GM19397 (cell line): ENCODE data around the gene PPP1R26.
"Not testable (repeated sequence)": the region's sequence is repeated elsewhere in the genome, so short reads cannot be mapped to it uniquely, and the experiment has no call there.

Experiments used
- ATAC-seq: cut with Tn5 transposase; IDR thresholded peaks from one replicate; pipeline ENCODE4 v1.9.1; 2021; ENCODE audit warnings: mild to moderate bottlenecking, moderate library complexity; ENCODE audit not compliant: unreplicated experiment

Gene PPP1R26

DNA sequence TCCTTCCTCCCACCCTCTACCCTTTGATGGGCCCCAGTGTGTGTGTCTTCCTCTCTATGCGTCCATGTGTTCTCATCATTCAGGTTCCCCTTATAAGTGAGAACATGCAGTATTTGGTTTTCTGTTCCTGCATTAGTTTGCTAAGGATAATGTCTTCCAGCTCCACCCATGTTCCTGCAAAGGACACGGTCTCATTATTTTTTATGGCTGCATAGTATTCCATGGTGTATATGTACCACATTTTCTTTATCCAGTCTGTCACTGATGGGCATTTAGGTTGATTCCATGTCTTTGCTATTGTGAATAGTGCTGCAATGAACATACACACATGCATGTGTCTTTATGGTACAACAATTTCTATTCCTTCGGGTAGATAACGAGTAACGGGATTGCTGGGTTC, 21.1 kb upstream of the PPP1R26 start:
- ATAC-seq: not testable (repeated sequence)

DNA sequence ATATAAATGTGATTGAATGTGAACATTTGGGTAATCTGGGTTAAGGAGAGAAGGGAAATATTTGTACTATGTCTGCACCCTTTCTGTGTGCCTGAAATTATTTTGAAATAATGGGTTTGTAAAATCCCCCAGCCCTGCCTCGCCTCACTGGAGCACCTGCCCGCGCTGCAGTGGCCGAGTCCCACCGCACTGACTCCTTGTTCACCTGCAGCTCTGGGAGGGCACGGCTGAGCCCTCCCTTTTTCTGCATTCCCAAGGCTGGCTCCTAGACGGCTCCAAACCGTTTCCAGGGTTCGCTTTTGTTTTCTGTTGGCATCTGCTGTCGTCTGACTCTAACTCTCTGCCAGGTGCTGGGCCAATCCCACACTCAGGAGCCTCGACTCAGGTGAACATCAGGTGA, 17.6 kb upstream of the PPP1R26 start:
- no peak for ATAC-seq

DNA sequence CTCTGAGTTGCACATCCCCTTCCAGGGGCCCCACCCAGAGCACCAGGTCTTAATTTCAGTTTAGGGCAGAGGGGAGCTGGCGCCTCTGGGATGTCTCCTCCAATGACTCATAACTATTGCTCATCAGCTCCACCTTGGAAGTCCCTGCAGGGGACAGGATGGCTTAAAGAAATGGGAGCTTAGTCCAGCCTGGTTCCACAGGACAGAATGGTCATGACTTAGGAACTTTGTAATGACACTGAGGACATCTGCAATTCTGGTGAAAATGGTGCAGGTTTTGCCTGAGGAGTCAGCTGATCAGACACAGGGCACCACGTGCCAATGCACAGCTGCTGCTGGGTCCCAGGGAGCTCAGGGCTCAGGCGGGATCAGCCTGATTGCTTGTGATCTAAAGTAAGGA, 16.4 kb upstream of the PPP1R26 start:
- no peak for ATAC-seq

DNA sequence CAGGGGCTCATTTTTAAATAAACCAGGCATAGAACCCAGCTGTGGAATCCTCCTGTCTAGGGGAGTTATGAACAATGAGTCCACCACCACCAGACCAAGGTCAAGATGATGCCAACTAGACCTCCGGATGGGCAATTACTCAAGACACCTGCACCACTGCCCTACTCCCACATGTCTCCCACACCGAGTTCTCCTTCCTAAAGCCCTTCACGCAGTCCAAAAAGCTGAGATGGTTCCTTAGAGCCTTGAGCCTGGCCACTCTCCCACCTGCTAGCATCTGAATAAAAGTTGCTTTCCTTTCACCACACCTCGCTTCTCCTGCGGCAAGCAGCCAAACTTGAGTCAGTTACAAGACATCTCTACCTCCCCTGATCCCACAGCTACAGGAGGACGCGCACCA, 15.4 kb upstream of the PPP1R26 start:
- ATAC-seq: no peak

DNA sequence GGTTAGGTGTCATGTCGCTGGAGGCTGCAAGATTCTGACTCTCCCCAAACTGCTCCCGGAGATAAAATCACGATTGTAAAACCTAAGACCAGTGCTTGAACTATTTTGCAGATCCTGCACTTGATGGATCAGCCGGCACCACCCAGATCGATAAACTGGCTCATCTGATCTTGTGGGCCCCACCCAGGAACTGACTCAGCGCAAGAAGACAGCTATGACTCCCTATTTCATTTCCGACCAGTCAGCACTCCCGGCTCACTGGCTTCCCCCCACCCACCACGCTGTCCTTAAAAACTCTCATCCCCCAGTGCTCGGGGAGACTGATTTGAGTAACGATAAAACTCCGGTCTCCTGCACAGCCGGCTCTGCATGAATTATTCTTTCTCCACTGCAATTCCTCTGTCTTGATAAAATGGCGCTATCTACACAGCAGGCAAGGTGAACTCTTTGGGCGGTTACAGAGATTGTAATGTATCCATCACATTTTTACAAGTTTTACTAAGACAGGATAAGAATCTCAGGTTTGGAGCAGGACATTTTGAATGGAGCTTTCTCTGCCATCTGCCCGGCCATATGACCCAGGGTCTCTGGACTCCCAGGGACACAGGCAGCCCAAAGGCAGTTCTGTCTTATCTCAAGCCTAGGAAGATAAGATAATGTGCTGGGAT, 10.6 kb upstream of the PPP1R26 start:
- no peak for ATAC-seq

DNA sequence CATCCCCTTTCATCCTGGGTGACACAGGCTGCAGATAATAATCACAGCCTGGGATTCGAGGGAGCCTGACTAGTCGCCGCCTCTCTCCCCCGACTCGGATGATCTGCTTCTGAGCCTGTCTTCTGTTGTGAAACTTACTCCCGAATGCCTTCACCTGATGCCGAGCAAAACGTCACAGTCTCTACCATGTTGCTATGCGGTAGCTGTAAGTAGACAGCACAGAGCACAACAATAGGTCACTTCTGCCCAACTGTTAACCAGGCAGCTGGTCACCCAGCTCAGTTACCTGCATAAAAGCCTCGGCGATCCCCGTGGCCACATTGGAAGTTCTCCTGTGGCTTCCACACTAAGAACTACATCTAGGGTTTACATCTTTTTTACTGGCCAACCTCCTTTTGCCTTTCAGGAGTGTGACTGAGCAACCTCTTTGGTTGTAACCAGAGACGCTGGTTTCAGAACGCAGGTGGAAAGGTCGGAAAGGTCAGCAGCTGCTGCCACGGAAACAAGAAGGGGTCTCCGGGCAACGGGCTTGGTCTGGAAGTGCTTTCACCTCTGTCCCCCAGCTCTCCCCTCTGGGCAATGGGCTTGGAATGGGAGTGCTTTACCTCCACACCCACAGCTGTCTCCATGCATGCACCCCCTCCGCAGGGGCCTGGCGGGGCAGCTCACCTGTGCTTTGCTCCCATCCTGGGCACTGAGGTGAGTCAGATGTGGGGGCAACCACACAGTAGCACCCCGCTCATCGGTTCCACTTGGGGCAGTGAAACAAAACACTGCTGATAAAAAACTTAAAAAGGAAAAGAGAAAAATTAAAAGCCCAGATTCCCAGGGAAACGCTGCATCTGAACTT, 7.6 kb upstream of the PPP1R26 start:
- no peak for ATAC-seq

DNA sequence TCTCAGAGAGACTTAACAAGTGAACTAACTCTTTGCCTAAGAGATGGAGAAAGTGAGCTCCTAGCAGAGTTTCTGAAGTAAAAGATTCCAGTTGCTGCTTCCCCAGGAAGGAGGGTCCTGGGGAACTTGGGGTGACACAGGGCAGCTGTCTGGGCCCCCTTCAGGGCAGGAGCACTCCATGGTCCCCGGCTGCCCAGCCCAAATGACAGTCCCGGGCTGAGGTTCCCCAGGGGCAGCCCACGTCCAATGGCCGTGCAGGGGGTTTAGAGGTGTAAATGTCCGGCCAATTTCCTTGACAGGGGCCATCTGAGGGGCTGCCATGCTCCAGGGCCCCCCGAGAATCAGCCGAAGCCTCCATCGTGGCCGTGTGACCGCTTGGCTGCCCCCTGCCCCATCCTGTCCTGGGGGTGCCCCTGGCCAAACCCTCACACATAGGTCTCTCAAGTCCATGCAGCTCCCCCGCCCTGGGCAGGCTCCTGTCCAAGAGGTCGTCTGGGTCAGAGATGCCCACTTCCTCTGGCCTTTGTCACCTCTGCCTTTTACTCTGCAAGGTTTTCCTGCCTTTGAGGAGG, 5.5 kb upstream of the PPP1R26 start:
- ATAC-seq: no peak

DNA sequence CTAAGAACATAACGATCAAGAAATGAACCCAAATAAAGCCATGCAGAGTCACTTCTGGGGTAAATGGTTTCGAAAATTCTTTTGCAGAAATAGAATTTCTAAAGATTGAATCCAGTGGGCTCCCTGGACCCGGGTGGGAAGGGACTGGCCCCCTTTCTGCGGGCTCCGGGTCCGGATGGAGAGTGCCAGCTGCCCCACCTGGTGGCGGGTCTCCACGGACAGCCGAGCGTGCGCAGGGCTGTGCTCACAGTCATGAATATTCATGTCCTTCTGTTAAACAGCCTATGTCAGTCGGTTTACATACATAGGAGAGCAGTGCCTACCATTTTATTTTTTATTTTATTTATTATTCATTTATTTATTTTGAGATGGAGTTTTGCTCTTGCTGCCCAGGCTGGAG, 4.7 kb upstream of the PPP1R26 start:
- no peak for ATAC-seq

DNA sequence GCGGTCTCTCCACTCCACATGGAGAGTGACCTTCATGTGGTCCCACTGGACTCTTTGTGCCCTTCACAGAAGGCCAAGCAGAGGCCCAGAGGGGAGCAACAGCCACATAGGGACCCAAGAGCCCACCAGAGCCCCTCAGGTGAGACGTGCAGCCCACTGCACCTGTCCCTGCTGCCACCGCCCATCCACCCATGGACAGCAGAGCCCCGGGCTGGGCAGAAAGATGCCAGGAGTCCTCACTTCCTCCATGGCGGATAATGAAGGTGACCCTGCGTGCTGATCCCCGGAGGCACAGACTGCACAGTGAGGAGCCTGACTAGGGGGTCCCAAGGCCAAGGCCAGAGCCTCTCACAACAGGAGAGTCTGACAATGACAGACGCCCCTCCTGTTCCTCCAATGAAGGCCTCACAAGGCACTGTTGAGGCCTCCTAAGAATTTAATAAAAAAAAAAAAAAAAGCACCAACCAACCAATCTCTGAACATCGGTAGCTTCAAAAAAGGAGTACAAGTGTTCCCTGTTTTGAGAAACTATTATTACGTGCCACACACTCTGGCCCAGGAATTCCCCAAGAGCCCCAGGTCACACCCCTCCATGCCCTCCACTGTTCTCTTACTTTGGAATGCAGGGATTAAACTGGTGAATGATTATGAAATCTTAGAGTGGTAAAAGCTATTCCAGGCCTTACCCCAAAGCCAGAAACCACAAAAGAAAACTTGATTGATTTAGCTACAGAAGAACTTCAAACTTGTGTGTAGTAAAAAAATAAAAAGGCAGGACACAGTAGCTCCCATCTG, 2.8 kb upstream of the PPP1R26 start:
- ATAC-seq: no peak

DNA sequence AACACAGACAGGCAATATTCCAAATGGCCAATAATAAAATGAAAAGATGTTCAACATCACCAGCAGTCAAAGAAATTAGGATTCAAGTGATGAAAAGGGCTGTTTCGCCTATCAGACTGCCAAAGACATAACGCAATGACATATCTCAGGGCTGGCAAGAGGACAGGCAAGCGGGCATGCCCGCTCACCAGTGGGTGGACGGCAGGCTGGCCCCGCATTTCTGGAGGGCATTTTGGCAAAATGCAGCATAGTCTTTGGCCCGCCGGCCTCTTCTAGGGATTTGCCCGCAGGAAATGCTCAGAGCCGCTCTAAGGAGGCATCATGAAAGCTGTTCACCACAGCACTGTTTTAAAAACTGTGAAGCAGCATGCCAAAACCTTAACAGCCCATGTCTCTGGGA, 1.4 kb upstream of the PPP1R26 start:
- ATAC-seq: no peak

DNA sequence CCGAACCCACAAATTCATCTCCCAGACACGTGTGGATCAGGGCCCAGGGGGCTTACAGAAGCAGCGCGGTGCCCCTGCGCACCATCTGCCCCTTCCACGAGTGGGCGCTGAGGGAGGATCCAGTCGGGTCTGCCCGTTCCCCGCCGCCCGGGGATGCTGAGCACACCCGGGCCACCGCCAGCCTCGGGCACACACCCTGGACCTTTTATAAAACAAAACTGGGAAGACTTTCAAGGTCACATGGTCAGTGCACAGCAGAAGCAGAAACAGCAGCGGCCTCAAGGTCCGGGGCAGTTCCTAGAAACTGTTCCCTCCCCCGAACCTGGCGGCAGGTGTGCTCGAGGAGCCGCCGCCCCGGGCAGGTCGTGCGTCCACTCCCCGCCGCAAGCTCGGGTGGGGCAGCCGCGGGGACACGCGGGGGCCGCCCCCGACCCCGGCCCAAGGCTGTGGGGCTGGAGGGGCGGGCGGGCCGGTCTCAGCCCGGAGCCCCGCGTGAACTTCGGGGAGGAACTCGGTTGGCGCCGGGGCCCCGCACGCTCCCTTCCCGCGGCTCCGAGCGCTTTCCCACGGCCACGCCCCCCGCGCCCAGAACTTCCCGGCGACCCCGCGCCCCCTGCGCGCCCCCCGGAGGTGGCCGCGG, 633 bp upstream of the PPP1R26 start:
- no peak for ATAC-seq

DNA sequence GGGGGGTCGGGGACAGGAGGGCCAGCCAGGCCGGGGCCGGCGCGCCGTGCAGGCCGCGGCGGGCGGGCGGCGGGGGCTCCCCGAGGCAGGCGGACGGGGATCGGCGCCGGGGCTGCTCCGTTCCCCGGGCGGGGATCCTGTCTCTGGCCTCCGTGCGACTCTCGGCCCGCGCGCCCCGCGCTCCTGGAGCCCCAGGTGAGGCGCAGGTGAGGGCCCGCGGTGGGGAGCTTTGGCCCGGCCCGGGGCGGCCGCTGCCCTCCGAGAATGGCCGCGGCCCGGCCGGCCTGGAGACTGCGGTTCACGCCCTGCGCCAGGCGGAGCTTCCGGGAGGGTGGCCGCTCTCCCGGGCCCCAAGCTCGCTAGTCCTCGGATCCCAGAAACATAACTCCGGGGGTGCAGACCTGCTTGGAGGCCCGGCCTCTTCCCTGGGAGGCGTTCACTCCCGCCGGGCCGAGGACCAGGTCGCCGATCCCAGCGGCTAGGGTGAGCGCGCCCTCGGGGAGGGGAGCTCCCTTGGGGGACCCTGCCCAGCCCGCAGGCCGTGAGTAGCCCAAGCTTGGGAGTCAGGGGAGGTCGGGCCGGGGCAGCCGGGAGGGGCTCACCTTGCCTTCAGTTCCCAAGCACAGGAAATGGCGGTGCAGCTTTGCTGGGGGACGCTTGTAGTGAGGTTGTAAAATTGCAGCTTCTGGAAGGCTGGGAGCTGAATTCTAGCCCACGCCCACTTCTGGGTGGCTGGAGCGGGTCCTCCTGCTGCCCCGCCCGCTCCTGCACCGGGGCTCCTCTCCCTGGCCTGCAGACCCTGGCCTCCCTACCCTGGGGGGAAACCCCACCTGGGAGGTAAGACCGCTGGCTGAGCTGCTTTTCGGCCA, 723 bp downstream of the PPP1R26 start:
- no peak for ATAC-seq

DNA sequence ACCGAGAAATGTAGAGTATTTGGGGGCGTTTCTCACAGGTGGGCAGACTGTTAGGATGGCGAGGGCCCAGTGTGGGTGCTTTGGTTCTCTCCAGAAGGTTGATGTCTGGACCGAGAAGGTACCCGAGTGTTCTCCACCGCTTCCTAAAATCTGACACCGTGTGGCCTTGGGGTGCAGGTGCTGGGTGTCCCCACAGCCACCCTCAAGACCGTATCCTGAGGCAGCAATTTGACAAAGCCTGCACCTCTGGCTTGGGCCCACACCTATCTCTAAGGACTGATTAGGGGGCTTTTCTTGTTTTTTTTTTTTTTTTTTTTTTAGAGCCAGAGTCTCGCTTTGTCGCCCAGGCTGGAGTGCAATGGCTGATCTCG, 1.3 kb downstream of the PPP1R26 start:
- no peak for ATAC-seq

DNA sequence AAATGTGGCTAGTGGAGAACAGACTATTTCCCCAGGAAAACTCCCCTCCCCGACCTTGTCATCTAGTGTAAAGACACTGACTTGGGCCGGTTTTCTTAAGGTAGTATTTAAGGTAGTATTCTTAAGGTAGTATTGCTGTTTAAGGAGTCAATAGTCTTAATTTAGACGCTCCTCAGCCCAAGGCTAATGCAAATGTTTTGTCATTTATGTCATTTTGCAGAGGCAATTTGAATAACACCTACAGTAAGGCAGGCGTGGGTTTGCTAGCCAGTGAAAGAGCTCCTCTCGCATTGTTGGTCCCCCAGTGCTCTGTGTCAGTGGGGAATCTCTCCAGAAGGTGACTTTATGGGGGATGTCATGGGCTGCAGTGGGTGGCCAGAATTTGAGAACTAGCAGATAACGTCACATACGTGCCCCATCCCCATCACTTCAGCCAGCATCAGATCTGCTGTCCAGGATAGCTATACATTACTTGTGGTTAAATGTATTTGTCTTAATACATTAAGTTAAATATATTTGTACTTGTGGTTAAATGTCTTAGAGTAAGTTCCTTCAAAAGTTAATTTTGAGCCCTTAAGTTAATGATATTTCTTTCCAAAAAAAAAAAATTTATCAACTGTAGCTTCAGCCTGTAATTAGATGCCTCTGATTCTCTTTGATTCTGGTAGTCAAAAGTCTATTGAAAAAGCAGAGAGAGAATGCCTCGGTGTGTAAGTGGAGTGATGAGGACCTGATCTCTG, 2.6 kb downstream of the PPP1R26 start:
- ATAC-seq: no peak

DNA sequence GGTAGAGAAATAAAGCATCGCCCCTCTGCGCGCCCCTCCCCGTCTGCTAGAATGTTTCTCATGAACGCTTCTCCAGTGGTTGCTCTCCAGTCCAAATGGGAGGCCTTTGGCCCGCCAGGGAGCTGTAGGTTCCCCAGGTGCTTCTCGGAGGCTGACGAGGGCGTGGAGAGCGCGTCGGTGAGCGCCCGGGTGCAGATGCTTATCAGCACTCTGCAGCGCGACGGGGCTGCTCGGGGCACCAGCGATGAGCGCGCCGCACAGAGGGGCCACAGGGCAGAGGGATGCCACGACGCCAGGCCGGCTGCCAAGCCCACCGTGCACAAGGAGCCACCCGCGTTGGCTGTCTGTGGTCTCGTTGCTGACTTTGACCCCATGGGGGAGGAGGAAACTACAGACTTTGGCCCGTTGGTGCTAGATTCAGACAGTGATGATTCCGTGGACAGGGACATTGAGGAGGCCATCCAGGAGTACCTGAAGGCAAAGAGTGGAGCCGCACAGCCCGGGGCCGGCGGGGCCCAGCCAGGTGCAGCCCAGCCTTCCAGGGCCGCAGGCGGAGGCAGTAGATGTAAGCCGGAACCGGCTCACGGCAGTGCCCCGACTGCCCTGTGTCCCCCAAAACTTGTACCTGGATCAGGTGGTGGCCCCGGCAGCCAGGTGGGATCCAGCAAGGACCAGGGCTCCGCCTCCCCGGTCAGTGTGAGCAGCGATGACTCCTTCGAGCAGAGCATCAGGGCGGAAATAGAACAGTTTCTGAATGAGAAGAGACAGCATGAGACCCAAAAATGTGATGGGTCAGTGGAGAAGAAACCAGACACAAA, 5.1 kb downstream of the PPP1R26 start:
- ATAC-seq: no peak

DNA sequence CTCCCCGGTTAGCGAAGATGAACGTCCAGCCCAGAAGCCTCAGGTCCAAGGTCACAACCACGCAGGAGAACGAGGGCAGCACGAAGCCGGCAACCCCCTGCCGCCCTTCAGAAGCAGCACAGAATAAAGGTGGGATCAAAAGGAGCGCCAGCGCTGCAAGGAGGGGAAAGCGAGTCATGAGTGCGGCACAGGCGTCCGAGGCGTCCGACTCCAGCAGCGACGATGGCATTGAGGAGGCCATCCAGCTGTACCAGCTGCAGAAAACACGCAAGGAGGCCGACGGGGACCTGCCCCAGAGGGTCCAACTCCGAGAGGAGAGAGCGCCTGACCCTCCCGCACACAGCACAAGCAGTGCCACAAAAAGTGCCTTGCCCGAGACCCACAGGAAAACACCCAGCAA, 5.8 kb downstream of the PPP1R26 start:
- ATAC-seq: no peak

DNA sequence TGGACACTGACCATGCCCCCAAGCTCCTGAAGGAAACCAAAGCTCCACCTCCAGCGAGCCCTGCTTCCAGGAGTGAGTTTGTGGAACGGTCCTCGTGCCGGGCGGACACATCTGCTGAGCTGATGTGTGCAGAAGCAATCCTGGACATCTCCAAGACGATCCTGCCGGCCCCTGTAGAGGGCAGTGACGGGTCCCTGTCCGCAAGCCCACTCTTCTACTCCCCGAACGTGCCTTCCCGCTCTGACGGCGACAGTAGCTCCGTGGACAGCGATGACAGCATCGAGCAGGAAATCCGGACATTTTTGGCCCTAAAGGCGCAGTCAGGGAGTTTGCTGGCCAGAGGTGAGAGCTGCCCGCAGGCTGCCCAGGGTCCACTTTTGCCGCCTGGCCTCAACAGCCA, 6.2 kb downstream of the PPP1R26 start:
- no peak for ATAC-seq

DNA sequence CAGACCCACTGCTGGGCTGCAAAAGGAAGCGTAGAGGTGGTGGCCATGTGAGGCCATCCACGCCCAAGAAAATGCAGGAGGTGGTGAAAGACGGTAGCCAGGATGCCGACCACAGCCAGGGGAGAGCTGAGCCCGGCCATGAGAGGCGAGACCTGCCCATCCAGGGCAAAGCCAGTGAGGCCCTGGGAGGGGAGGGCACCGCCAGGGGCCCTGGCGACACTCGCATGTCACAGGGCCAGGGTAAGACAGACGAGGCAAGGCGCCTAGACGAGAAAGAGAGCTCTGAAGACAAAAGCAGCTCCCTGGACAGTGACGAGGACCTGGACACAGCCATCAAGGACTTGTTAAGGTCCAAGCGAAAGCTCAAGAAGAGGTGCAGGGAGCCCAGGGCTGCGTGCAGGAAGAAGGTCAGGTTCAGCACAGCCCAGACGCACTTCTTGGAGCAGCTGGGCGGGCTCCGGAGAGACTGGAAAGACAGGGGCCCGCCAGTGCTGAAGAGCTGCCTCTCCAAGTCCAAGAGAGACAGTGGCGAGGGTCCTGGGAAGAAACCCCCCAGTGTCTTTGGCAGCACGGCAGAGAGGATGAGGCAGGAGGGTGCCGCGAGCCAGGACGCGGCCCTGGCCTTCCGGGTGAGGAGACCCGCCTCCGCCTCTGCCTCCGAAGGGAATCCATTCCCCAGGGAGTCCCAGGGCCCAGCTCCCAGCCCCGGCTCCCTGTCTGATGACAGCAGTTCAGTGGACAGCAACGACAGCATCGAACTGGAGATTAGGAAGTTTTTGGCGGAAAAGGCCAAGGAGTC, 6.9 kb downstream of the PPP1R26 start:
- no peak for ATAC-seq
